ENCODE measurements around the gene KANSL1L.

The KANSL1L gene

DNA sequence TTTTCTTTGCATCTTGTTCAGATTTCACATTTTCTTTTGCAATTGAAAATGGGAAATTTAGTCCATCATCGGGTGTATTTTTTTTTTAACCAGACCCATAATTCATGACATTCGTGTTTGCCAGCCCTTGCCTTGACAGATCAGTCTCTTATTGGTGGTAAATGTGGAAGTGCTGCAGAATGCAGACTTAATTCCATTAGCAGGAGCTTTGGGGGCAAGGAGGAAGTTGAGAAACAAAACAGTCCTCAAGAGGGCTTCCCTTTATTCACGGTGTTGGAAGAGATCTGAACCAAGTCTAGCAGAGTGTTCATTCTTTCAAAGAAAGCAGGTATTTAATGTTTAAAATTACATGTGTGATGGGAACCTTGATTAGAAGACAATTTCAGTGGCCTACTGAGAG is 185.3 kb downstream of the KANSL1L start:
- DNase-seq, result no peak

DNA sequence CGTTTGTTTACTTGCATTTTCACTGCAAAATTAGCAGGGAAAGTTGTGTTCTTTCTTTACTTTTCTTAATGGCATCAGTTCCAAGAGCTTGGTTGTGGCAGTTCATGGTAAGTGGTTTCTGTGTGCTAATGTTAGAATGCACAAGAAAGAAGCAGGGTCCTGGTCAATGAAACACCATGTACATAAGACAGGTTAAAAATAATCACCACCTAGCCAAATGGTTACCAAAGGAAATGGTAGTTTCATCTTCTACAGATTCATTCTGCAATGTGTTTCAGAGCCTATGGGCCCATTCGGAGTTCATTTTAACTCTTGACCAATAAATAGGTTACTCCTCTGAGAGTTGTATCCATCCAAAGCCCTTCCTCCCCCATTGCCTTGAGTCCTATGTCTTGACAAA is 186.9 kb downstream of the KANSL1L start:
- DNase-seq, result no peak

DNA sequence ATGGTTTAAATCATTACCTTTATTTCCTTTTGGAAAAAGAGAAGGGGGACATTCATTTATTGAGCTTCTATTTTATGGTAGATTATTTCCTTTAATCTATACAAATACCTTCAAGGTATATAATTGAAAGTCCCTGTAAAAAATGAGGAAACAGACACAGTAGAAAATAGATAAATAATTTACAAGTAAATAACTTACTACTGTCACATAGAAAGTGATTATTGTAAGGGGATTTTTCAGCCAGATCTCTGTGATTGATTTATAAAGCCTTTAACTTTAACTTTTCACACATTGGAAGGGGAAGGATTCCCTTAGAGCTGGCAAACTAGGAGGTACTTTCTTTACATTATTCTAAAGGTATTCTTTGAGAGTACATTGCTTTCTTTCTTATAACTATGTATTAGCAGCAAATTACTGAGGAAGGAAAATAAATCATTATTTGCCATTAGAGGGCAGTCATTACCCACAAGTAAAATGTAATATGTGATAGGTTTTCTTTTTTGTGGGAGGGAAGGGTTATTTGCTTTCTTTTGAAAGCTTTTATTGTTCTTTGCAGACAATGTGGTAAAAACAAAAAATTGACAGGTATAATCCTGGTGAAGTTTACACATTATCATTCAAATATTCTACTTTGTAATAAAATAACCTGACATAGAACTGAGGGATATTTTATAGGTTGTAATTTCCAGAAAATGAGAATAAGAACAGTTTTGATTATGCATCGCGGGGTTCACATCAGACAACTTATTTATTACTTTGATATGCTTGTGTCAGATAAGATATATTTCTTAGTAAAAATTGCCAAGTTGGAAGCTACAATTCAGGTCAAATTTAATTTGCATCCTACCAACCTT is 193.6 kb downstream of the KANSL1L start:
- no peak for DNase-seq

DNA sequence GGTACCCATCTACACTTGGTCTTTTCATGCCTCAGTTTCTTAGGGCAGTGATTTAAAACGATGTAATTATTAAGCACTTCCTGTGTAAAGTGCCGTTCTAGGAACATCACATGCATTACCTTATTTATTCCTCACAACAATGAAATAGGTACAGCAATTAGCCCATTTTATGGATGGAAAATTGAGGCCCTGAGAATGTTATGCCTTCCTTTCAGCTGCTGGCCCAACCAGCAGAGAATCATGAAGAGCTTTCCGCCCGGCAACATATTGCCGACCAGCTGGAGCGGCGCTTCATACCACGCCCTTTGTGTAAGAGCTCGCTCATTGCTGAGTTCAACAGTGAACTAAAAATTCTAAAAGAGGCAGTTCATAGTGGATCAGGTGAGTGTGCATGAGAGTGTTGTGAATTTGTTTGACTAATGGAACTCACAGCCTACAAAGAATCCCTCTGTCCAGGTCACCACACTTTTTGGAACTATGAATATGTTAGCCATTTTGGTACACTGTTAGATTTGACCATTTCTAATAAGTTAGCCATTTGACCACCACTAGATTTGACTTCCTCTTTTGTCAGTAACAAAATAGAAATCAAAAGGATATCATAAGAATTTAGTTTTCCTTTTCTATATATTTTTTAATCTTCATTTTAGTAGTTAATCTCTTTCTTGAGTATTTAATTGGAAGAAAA is 194.4 kb downstream of the KANSL1L start:
- DNase-seq, result no peak

GRCh38 chr2:209974576-209974975 is 196.6 kb downstream of the KANSL1L start:
- DNase-seq, result no peak

GRCh38 chr2:209973328-209973727 is 197.9 kb downstream of the KANSL1L start:
- DNase-seq, result no peak
